Suppressor macrophage treated with lipopolysaccharide for 1 hour (primary cell): ENCODE data around the gene FAM89B.

Experiments used
- DNase-seq, 3 donors: peaks; one replicate each; pipeline ENCODE4 v3.0.0-alpha.2; 2020 to 2022

FAM89B gene

GRCh38 chr11:65539744-65540289 lies 32.5 kb upstream of the FAM89B start:
- DNase-seq, result no peak

- DNase-seq, result peak; percentile 96 to 98 (median 96)
Observed at GRCh38 chr11:65540290-65541092, 31.8 kb upstream of the FAM89B start.

GRCh38 chr11:65541093-65541982 lies 31.0 kb upstream of the FAM89B start:
- no peak for DNase-seq

- no peak for DNase-seq
Observed at GRCh38 chr11:65542738-65543390, 29.5 kb upstream of the FAM89B start.

- DNase-seq, result no peak
Observed at GRCh38 chr11:65545853-65546216, 26.5 kb upstream of the FAM89B start.

GRCh38 chr11:65546217-65546958 lies 25.9 kb upstream of the FAM89B start:
- DNase-seq, result peak; percentile 83 to 95 (median 91)

- DNase-seq, result no peak
Observed at GRCh38 chr11:65547446-65548125, 24.8 kb upstream of the FAM89B start.

GRCh38 chr11:65548395-65548794 lies 23.9 kb upstream of the FAM89B start:
- DNase-seq, result no peak

- peak; percentile 38 to 64 (median 48) for DNase-seq
Observed at GRCh38 chr11:65549096-65549495, 23.2 kb upstream of the FAM89B start.

GRCh38 chr11:65551572-65552387 lies 20.6 kb upstream of the FAM89B start:
- peak; percentile 37 to 69 (median 46) for DNase-seq

GRCh38 chr11:65552388-65552951 lies 19.9 kb upstream of the FAM89B start:
- DNase-seq, result peak; percentile 63 to 77 (median 75)

- peak; percentile 51 to 84 (median 56) for DNase-seq
Observed at GRCh38 chr11:65553301-65554001, 18.9 kb upstream of the FAM89B start.

- DNase-seq, result no peak
Observed at GRCh38 chr11:65554057-65554818, 18.1 kb upstream of the FAM89B start.

GRCh38 chr11:65554842-65555430 lies 17.4 kb upstream of the FAM89B start:
- no peak for DNase-seq

GRCh38 chr11:65555693-65556231 lies 16.6 kb upstream of the FAM89B start:
- peak; percentile 60 to 76 (median 70) for DNase-seq

- no peak for DNase-seq
Observed at GRCh38 chr11:65556470-65557279, 15.7 kb upstream of the FAM89B start.

GRCh38 chr11:65557280-65558001 lies 14.9 kb upstream of the FAM89B start:
- no peak for DNase-seq
